Astrocyte (in vitro differentiated cells and primary cell): ENCODE data around the gene RAX.

ENCODE experiments used
- CTCF ChIP-seq: IDR thresholded peaks from 2 replicates; pipeline ENCODE4 v1.5.1; 2011; ENCODE audit warnings: low read depth, mild to moderate bottlenecking, inconsistent platforms, low read length, moderate library complexity; ENCODE audit not compliant: insufficient read depth
- EZH2 ChIP-seq: IDR thresholded peaks from 2 replicates; pipeline ENCODE4 v1.6.1; 2012; ENCODE audit warnings: mild to moderate bottlenecking, low read length, inconsistent platforms; ENCODE audit not compliant: insufficient read depth

DNA sequence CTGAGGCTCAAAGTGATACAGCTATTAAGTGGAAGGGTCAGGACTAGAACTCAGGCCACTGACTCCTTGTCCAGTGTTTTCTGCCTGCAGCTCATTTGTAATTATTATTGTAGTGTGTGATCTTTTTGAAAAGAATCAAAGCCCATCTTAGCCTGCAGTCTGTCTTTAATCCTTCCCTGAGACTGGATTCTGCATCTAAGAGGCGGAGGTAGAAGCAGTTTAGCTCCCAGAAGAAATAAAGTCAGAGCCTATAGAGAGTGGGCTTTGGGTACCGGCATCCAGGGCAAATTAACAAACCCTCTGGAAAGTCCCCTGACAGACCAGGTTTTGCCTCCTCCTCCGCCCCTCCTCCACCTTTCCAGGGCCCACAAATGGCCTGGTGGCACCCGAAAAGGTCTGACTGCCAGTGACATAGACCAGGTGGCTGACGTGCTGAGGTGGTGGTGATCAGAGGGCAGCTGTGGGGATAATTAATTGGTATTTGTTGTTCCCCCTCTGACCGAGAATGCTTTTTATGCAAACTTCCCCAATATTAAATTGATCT lies 2.2 kb upstream of the RAX start:
- TF ChIP-seq CTCF (no peak), EZH2 (no peak)
